Activated CD4-positive, alpha-beta T cell treated with anti-CD3 and anti-CD28 coated beads, Interleukin-2, amount 50 U/mL, for 1 hour (primary cell): ENCODE results near the gene SLITRK4.

ENCODE experiments used
- DNase-seq: peaks from one replicate; pipeline ENCODE4 v3.0.0-alpha.2; 2020

Gene SLITRK4

GRCh38 chrX:143635915-143636314, at the start of gene SLITRK4:
Gene SLITRK4, minus strand, starts transcription at chrX:143636101. Its CDS starts 4,993 bp downstream, at chrX:143631108.
- DNase-seq: no peak

GRCh38 chrX:143683486-143683885, 47.6 kb upstream of the SLITRK4 start:
- no peak for DNase-seq

GRCh38 chrX:143674926-143675325, 39.0 kb upstream of the SLITRK4 start:
- no peak for DNase-seq

- DNase-seq: no peak
These were observed 33.5 kb upstream of the SLITRK4 start for GRCh38 chrX:143669395-143669794.

GRCh38 chrX:143664302-143664701, 28.4 kb upstream of the SLITRK4 start:
- no peak for DNase-seq

- DNase-seq: no peak
These were observed 27.9 kb upstream of the SLITRK4 start for GRCh38 chrX:143663755-143664154.

- DNase-seq: no peak
These were observed 25.4 kb upstream of the SLITRK4 start for GRCh38 chrX:143661286-143661685.

GRCh38 chrX:143648705-143649104, 12.8 kb upstream of the SLITRK4 start:
- no peak for DNase-seq

- DNase-seq: no peak
These were observed 6.5 kb upstream of the SLITRK4 start for GRCh38 chrX:143642426-143642825.

GRCh38 chrX:143636831-143637230, 930 bp upstream of the SLITRK4 start:
- no peak for DNase-seq

- DNase-seq: no peak
These were observed 1.0 kb downstream of the SLITRK4 start for GRCh38 chrX:143634663-143635455.

GRCh38 chrX:143634309-143634662, 1.6 kb downstream of the SLITRK4 start:
- DNase-seq: no peak

GRCh38 chrX:143633461-143634308, 2.2 kb downstream of the SLITRK4 start:
- no peak for DNase-seq

- DNase-seq: no peak
These were observed 3.1 kb downstream of the SLITRK4 start for GRCh38 chrX:143632625-143633410.

- no peak for DNase-seq
These were observed 12.2 kb downstream of the SLITRK4 start for GRCh38 chrX:143623657-143624056.

GRCh38 chrX:143621276-143621675, 14.6 kb downstream of the SLITRK4 start:
- no peak for DNase-seq

- DNase-seq: no peak
These were observed 20.1 kb downstream of the SLITRK4 start for GRCh38 chrX:143615851-143616250.

- no peak for DNase-seq
These were observed 34.1 kb downstream of the SLITRK4 start for GRCh38 chrX:143601809-143602208.

GRCh38 chrX:143581240-143581639, 54.7 kb downstream of the SLITRK4 start:
- no peak for DNase-seq

- DNase-seq: no peak
These were observed 55.6 kb downstream of the SLITRK4 start for GRCh38 chrX:143580266-143580665.
